Vagina (tissue), 2 donors: Measurements from ENCODE around the gene ARHGEF16. TPM values are rescaled to one million over a fixed set of nuclear protein-coding genes. Genes with fewer than 3 reads are reported as not detected.

Experiments used
- DNase-seq, 2 donors: peaks; one replicate each; pipeline ENCODE4 v3.0.0-alpha.2; 2017; ENCODE audit errors: extremely low spot score in 2 of 2
- H3K27ac ChIP-seq: fragments of 200-600 bp; sonication (generic); one replicate; pipeline ENCODE4 v1.5.1; 2019
- H3K27me3 ChIP-seq: fragments of 200-600 bp; sonication (generic); one replicate; pipeline ENCODE4 v1.5.1; 2019
- H3K36me3 ChIP-seq, 2 donors: fragments of 200-600 bp; sonication (generic); one replicate each; pipeline ENCODE4 v1.5.1; 2017 to 2019
- H3K4me1 ChIP-seq: fragments of 200-600 bp; sonication (generic); one replicate; pipeline ENCODE4 v1.5.1; 2019
- H3K4me3 ChIP-seq, 2 donors: fragments of 200-600 bp; sonication (generic); 1 replicate in 1 of 2; 2 replicates in 1 of 2; pipeline ENCODE4 v1.5.1; 2016 to 2019
- H3K9me3 ChIP-seq: fragments of 200-600 bp; sonication (generic); one replicate; pipeline ENCODE4 v1.5.1; 2019
- CTCF ChIP-seq, 3 experiments: fragments of 450-650 bp in 2 of 3; fragments of 200-600 bp in 1 of 3; sonication (generic) in 1 of 3; IDR thresholded peaks; one replicate each; pipeline ENCODE4 v1.5.1; 2017 to 2019; ENCODE audit warnings: antibody characterized with exemption in 3 of 3, mild to moderate bottlenecking in 2 of 3, moderate library complexity in 2 of 3
- POLR2A ChIP-seq, 2 donors: fragments of 450-650 bp; IDR thresholded peaks; one replicate each; pipeline ENCODE4 v1.6.1; 2017; ENCODE audit warnings: antibody characterized with exemption in 2 of 2, mild to moderate bottlenecking in 2 of 2, moderate library complexity in 2 of 2
- POLR2AphosphoS5 ChIP-seq, 2 donors: sonication (generic); formaldehyde crosslinking; IDR thresholded peaks; one replicate each; pipeline ENCODE4 v1.9.0; 2017; ENCODE audit warnings: antibody characterized with exemption in 2 of 2, mild to moderate bottlenecking in 2 of 2, low read depth in 1 of 2; ENCODE audit not compliant: insufficient read depth in 1 of 2
- intact Hi-C: fragments of 100-400 bp; cut with DNase I; formaldehyde crosslinking; loops from one replicate; pipeline ENCODE4 v1.15.1; 2023
- total RNA-seq: library from RNA; depleted of rRNA; stranded (reverse); fragments of >200 nt; gene quantifications from one replicate; pipeline ENCODE4 v1.2.3, GENCODE V29; 2016

The ARHGEF16 gene
- total RNA-seq, 1 donor from 2014 or later, result 6.4 TPM

GRCh38 chr1:3483801-3484444 lies 29.5 kb downstream of the ARHGEF16 start:
- Histone ChIP-seq H3K4me3 (no peak overlapping the region), H3K27ac (no peak overlapping the region), H3K9me3 (no peaks in the 10 kb centered on the region), H3K36me3 (no peaks in the 10 kb centered on the region), H3K27me3 (no peaks in the 10 kb centered on the region), H3K4me1 (peaks cover 11% of the 10 kb centered on the region)
- intact Hi-C loops, result no loop called here
- no peak for TF ChIP-seq POLR2AphosphoS5 (IDR thresholded peaks at IDR 0.05; ENCODE audit: insufficient read depth in 1 of 2, low read depth in 1 of 2)
- TF ChIP-seq CTCF (IDR thresholded peaks at IDR 0.05), result peak in 2 of 3 experiments; percentile 48 to 65
- TF ChIP-seq POLR2A (IDR thresholded peaks at IDR 0.05), result no peak
- no peak for DNase-seq

- Histone ChIP-seq H3K36me3 (no peaks in the 10 kb centered on the region), H3K9me3 (no peaks in the 10 kb centered on the region), H3K4me3 (no peak overlapping the region), H3K27me3 (no peaks in the 10 kb centered on the region), H3K4me1 (peaks cover 11% of the 10 kb centered on the region), H3K27ac (no peak overlapping the region)
- DNase-seq, result no peak
- TF ChIP-seq CTCF (IDR thresholded peaks at IDR 0.05) (no peak), POLR2A (IDR thresholded peaks at IDR 0.05) (no peak), POLR2AphosphoS5 (IDR thresholded peaks at IDR 0.05; ENCODE audit: insufficient read depth in 1 of 2, low read depth in 1 of 2) (no peak)
- intact Hi-C loops, result no loop called here
Observed at GRCh38 chr1:3485016-3485415, 30.6 kb downstream of the ARHGEF16 start.

GRCh38 chr1:3488432-3488831 lies 34.0 kb downstream of the ARHGEF16 start:
- H3K4me3 ChIP-seq, result no peak overlapping the region
- H3K36me3 ChIP-seq, result no peaks in the 10 kb centered on the region
- TF ChIP-seq POLR2AphosphoS5 (IDR thresholded peaks at IDR 0.05; ENCODE audit: insufficient read depth in 1 of 2, low read depth in 1 of 2), result no peak
- no peak for TF ChIP-seq CTCF (IDR thresholded peaks at IDR 0.05)
- TF ChIP-seq POLR2A (IDR thresholded peaks at IDR 0.05), result no peak
- no peak overlapping the region for H3K27ac ChIP-seq
- intact Hi-C loops, result no loop called here
- no peaks in the 10 kb centered on the region for H3K9me3 ChIP-seq
- H3K4me1 ChIP-seq, result peaks cover 12% of the 10 kb centered on the region
- H3K27me3 ChIP-seq, result no peaks in the 10 kb centered on the region
- DNase-seq, result no peak

- H3K4me1 ChIP-seq, result peaks cover 12% of the 10 kb centered on the region
- H3K36me3 ChIP-seq, result peaks cover 0 to 5% of the 10 kb centered on the region in 2 donors
- no peak for DNase-seq
- intact Hi-C loops, result no loop called here
- no peaks in the 10 kb centered on the region for H3K27me3 ChIP-seq
- TF ChIP-seq CTCF (IDR thresholded peaks at IDR 0.05) (no peak), POLR2A (IDR thresholded peaks at IDR 0.05) (no peak), POLR2AphosphoS5 (IDR thresholded peaks at IDR 0.05; ENCODE audit: insufficient read depth in 1 of 2, low read depth in 1 of 2) (no peak)
- H3K9me3 ChIP-seq, result no peaks in the 10 kb centered on the region
- no peak overlapping the region for H3K27ac ChIP-seq
- H3K4me3 ChIP-seq, result no peak overlapping the region
Observed at GRCh38 chr1:3490046-3490745, 35.7 kb downstream of the ARHGEF16 start.
